Hepatocyte (in vitro differentiated cells): ENCODE measurements around the gene BTBD19. TPM values are rescaled to one million over a fixed set of nuclear protein-coding genes. Genes with fewer than 3 reads are reported as not detected.
"Not testable (repeated sequence)": the region's sequence is repeated elsewhere in the genome, so short reads cannot be mapped to it uniquely, and the experiment has no call there.

Source experiments
- DNase-seq: peaks from one replicate; pipeline ENCODE4 v3.0.0-alpha.2; 2016; ENCODE audit warnings: low spot score
- H2AFZ ChIP-seq: fragments of 200-600 bp; sonication (generic); 2 replicates; pipeline ENCODE4 v1.6.0; 2016; ENCODE audit warnings: antibody characterized with exemption, mild to moderate bottlenecking
- H3K27ac ChIP-seq: fragments of 200-600 bp; sonication (generic); 2 replicates; pipeline ENCODE4 v1.5.1; 2016; ENCODE audit warnings: mild to moderate bottlenecking
- H3K27me3 ChIP-seq: fragments of 200-600 bp; sonication (generic); 2 replicates; pipeline ENCODE4 v1.6.1; 2016
- H3K36me3 ChIP-seq: fragments of 200-600 bp; sonication (generic); replicated peaks from 2 replicates; pipeline ENCODE4 v1.5.1; 2016; ENCODE audit warnings: low read depth; ENCODE audit not compliant: insufficient read depth
- H3K4me1 ChIP-seq: fragments of 200-600 bp; sonication (generic); 2 replicates; pipeline ENCODE4 v1.5.1; 2016; ENCODE audit warnings: mild to moderate bottlenecking, moderate library complexity; ENCODE audit not compliant: insufficient read depth
- H3K4me2 ChIP-seq: fragments of 200-600 bp; sonication (generic); 2 replicates; pipeline ENCODE4 v1.6.0; 2016
- H3K4me3 ChIP-seq: fragments of 200-600 bp; sonication (generic); 2 replicates; pipeline ENCODE4 v1.5.1; 2016; ENCODE audit warnings: mild to moderate bottlenecking
- H3K79me2 ChIP-seq: fragments of 200-600 bp; sonication (generic); 2 replicates; pipeline ENCODE4 v1.6.0; 2017; ENCODE audit warnings: mild to moderate bottlenecking
- H3K9me2 ChIP-seq: fragments of 200-600 bp; sonication (generic); replicated peaks from 2 replicates; pipeline ENCODE4 v1.6.0; 2017; ENCODE audit warnings: mild to moderate bottlenecking; ENCODE audit not compliant: insufficient read depth
- H3K9me3 ChIP-seq: fragments of 200-600 bp; sonication (generic); 2 replicates; pipeline ENCODE4 v1.5.1; 2016; ENCODE audit warnings: low read depth, mild to moderate bottlenecking
- H4K20me1 ChIP-seq: fragments of 200-600 bp; sonication (generic); 2 replicates; pipeline ENCODE4 v1.6.0; 2016; ENCODE audit warnings: mild to moderate bottlenecking; ENCODE audit not compliant: insufficient read depth, poor library complexity, severe bottlenecking
- CTCF ChIP-seq: fragments of 200-600 bp; sonication (generic); IDR thresholded peaks from 2 replicates; pipeline ENCODE4 v1.5.1; 2016; ENCODE audit warnings: antibody characterized with exemption, mild to moderate bottlenecking; ENCODE audit not compliant: poor library complexity
- EZH2 ChIP-seq: fragments of 200-600 bp; sonication (generic); IDR thresholded peaks from 2 replicates; pipeline ENCODE4 v1.6.1; 2016; ENCODE audit warnings: antibody characterized with exemption, mild to moderate bottlenecking, borderline replicate concordance
- EZH2phosphoT487 ChIP-seq: fragments of 200-600 bp; sonication (generic); IDR thresholded peaks from one replicate; pipeline ENCODE4 v1.6.1; 2018; ENCODE audit warnings: antibody characterized with exemption, mild to moderate bottlenecking, low read depth, moderate library complexity; ENCODE audit not compliant: unreplicated experiment, severe bottlenecking
- WGBS: methylation state at CpG from one replicate; pipeline ENCODE4 v1.1.6; 2016; ENCODE audit warnings: low lambda C conversion rate; ENCODE audit errors: missing lambda C conversion rate; 5-methylcytosine and 5-hydroxymethylcytosine counted together
- polyA plus RNA-seq: library from polyadenylated mRNA; unstranded; fragments of >200 nt; fragmentation: Nextera tagmentation; extraction: Ambion mirVana; gene quantifications from 2 replicates; pipeline ENCODE4 v1.2.1, GENCODE V29; 2016
- total RNA-seq: library from RNA; depleted of rRNA; stranded (reverse); fragments of >200 nt; gene quantifications from 2 replicates; pipeline ENCODE4 v1.2.3, GENCODE V29; 2014

BTBD19 gene
- total and polyA plus RNA-seq, 2 experiments from 2014 or later, result 5.5 to 16.8 TPM

- H3K9me2 ChIP-seq, result no peaks in the 10 kb centered on the region
- WGBS, result 83% methylated on average over 13 of the region's 13 CpGs
- H3K27ac ChIP-seq, result no peak overlapping the region
- H3K4me3 ChIP-seq, result no peak overlapping the region
- no peaks in the 10 kb centered on the region for H3K36me3 ChIP-seq
- H3K27me3 ChIP-seq, result no peaks in the 10 kb centered on the region
- H3K4me1 ChIP-seq, result no peaks in the 10 kb centered on the region
- no peak for TF ChIP-seq EZH2phosphoT487
- no peak for TF ChIP-seq CTCF
- no peaks in the 10 kb centered on the region for H3K9me3 ChIP-seq
- H4K20me1 ChIP-seq, result no peaks in the 10 kb centered on the region
- DNase-seq, result no peak
- no peaks in the 10 kb centered on the region for H3K79me2 ChIP-seq
- no peak overlapping the region for H3K4me2 ChIP-seq
- H2AFZ ChIP-seq, result no peak overlapping the region
Observed at GRCh38 chr1:44832056-44832705, 23.9 kb downstream of the BTBD19 start.

- H3K4me2 ChIP-seq, result no peak overlapping the region
- no peak for DNase-seq
- no peaks in the 10 kb centered on the region for H3K36me3 ChIP-seq
- H3K9me2 ChIP-seq, result no peaks in the 10 kb centered on the region
- no peak overlapping the region for H2AFZ ChIP-seq
- H3K27ac ChIP-seq, result no peak overlapping the region
- TF ChIP-seq CTCF (no peak), EZH2 (no peak), EZH2phosphoT487 (no peak)
- no peaks in the 10 kb centered on the region for H3K27me3 ChIP-seq
- no peaks in the 10 kb centered on the region for H4K20me1 ChIP-seq
- H3K79me2 ChIP-seq, result no peaks in the 10 kb centered on the region
- no peaks in the 10 kb centered on the region for H3K9me3 ChIP-seq
- no peaks in the 10 kb centered on the region for H3K4me1 ChIP-seq
- no peak overlapping the region for H3K4me3 ChIP-seq
- 69% methylated on average over 7 of the region's 7 CpGs for WGBS
Observed at GRCh38 chr1:44834328-44834727, 26.0 kb downstream of the BTBD19 start.

- H3K4me1 ChIP-seq, result no peaks in the 10 kb centered on the region
- no peaks in the 10 kb centered on the region for H3K27me3 ChIP-seq
- H3K79me2 ChIP-seq, result no peaks in the 10 kb centered on the region
- no peak overlapping the region for H3K4me2 ChIP-seq
- no peaks in the 10 kb centered on the region for H3K9me3 ChIP-seq
- H3K4me3 ChIP-seq, result no peak overlapping the region
- H3K9me2 ChIP-seq, result no peaks in the 10 kb centered on the region
- peak; percentile 89 for DNase-seq
- no peaks in the 10 kb centered on the region for H3K36me3 ChIP-seq
- no peak overlapping the region for H2AFZ ChIP-seq
- no peaks in the 10 kb centered on the region for H4K20me1 ChIP-seq
- 68% methylated on average over 23 of the region's 23 CpGs for WGBS
- TF ChIP-seq EZH2phosphoT487 (no peak), CTCF (peak; percentile 87)
- H3K27ac ChIP-seq, result no peak overlapping the region
Observed at GRCh38 chr1:44835738-44836675, 27.7 kb downstream of the BTBD19 start.

- WGBS, result 95% methylated on average over 11 of the region's 11 CpGs
- H3K36me3 ChIP-seq, DNase-seq, H3K4me2 ChIP-seq, H3K9me2 ChIP-seq, H2AFZ ChIP-seq, H3K9me3 ChIP-seq, H3K4me3 ChIP-seq, H3K27me3 ChIP-seq, H4K20me1 ChIP-seq, H3K4me1 ChIP-seq, H3K79me2 ChIP-seq, H3K27ac ChIP-seq: not testable (repeated sequence)
Observed at GRCh38 chr1:44838294-44838693, 30.0 kb downstream of the BTBD19 start.
